Activated naive CD4-positive, alpha-beta T cell treated with anti-CD3 and anti-CD28 coated beads, Interleukin-2, amount 50 U/mL, for 24 hours (primary cell): Measurements from ENCODE around the gene MTF1.

Experiments used
- H3K27ac Mint-ChIP-seq: one replicate; pipeline ENCODE4 v1.8.0; 2021; ENCODE audit warnings: mild to moderate bottlenecking, mixed read lengths
- H3K27me3 Mint-ChIP-seq: one replicate; pipeline ENCODE4 v1.8.0; 2021; ENCODE audit warnings: mixed read lengths
- H3K36me3 Mint-ChIP-seq: one replicate; pipeline ENCODE4 v1.8.0; 2021; ENCODE audit warnings: mixed read lengths
- H3K4me1 Mint-ChIP-seq: one replicate; pipeline ENCODE4 v1.8.0; 2021; ENCODE audit warnings: mixed read lengths
- H3K4me3 Mint-ChIP-seq: one replicate; pipeline ENCODE4 v1.8.0; 2021; ENCODE audit warnings: mild to moderate bottlenecking, mixed read lengths
- H3K9me3 Mint-ChIP-seq: one replicate; pipeline ENCODE4 v1.8.0; 2021; ENCODE audit warnings: mixed read lengths

Gene MTF1

DNA sequence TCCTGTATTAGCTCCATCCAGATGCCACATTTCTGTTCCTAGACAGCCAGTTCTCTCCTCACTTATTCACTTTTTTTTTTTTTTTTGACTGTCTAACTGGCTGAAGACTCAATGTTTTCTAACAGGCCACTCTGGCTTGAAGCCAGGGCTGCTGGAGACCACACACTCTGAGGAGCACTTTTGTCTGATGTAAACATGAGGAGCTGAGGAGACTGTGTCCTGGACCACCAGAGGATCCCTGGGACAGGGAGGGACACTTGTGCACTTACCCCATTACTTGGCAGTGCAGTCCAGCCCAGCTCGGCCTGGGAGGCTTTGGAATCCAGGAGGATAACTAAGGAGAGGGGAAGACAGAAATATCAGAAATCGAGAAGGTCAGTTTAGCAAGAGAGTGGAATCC is 96.9 kb downstream of the MTF1 start:
- Mint-ChIP-seq H3K9me3 (no peaks in the 10 kb centered on the region), H3K4me3 (no peak overlapping the region), H3K27me3 (peaks cover 35% of the 10 kb centered on the region), H3K4me1 (peaks cover 18% of the 10 kb centered on the region), H3K36me3 (no peaks in the 10 kb centered on the region), H3K27ac (no peak overlapping the region)

DNA sequence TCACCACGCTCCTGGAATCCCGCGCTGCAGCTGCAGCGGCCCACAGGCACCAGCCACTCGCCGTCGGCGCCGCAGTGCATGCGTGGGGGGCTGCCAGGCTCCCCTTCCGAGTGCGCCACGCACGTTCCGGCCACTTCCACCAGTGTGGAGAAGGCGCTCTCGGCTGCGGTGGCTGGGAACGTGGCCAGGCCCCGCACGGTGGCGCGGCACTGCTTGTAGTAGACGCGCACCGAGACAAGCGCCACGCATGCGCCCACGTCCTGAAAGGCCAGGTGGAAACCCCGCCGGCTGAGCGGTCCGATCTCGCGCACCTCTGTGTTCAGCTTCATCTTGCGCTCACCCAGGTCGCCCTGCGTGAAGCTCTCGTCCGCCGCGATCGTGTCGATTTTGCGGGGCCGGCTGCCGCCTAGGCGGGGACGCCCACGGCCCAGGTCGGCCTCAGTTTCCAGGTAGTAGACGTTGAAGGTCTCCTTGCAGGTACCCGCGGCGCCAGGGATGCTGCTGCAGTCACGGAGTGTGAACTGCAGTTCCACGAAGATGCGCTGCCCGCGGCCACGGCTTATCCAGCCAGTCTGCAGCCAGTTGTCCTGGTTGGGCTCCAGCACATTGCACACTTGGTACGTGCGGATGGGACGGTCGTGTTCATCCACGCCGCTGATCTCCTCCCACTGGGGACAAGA is 97.8 kb downstream of the MTF1 start:
- Mint-ChIP-seq H3K36me3 (no peaks in the 10 kb centered on the region), H3K9me3 (no peaks in the 10 kb centered on the region), H3K4me1 (peaks cover 18% of the 10 kb centered on the region), H3K27me3 (peaks cover 35% of the 10 kb centered on the region), H3K27ac (no peak overlapping the region), H3K4me3 (no peak overlapping the region)
